DMS53 treated with DMSO at 0.1 percent for 48 hours (cell line): Measurements from ENCODE around the gene AOPEP.

Experiments used
- DNase-seq: peaks from one replicate; lab custom pipeline; 2025; ENCODE audit not compliant: unreplicated experiment; lab: John Stamatoyannopoulos, UW

Gene AOPEP

DNA sequence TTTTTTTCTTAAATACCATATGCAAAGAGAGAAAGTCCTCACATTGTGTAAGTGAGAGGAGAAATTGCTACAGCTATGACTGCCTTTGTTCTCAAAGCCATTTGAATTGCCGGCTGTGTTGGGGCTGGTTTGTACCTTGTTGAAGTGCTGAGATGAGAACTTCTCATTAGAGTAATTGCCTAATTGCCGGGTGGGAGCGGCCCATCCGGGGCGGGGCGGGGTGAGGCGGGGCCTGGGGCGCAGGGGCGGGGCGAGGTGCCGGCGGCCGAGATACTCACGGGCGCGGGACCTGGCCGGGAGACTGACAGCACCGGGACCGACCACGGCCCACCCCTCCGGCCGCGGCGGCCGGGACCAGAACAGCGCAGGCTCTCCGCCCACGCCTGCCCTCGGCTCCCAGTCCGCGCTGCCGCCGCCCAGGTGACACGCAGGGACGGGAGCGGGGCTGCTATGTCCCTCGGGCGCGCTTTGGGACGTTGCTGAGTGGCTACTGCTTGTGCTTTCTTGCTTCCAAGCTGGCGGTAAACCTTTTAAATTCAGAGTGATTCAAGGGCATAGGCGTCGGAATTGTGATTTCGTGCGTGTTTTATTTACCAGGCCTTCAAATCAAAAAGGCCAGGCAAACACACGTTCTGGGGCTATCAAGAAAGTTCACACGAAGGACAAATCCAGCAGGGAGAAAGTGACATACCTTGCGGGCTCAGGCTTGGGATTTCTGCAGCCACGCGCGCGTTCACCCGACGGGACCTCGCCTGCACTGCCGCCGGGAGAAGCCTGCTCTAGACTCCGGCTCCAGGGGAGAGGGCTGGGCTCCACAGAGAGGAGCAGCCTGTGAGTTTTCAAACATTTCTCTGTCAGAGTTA is 322.0 kb downstream of the AOPEP start:
- peak; percentile 36 for DNase-seq

DNA sequence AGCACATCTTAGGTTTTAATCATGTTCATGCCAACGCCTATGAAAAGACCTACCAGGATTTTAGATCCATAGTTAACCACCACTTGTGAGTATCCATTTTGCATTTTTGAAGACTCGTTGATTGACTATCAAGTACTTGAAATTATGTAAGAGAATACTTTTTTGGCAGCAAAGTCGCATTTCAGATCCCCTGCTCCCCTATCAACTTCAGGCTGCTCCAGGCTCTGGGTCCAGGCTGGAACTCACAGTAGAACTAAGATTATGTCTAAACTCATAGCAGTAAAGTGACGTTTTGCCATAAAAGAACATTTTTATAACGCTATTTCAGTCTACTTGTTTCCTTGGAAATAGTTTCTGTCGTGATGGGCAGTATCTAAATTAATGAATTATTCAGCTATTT is 323.3 kb downstream of the AOPEP start:
- no peak for DNase-seq

DNA sequence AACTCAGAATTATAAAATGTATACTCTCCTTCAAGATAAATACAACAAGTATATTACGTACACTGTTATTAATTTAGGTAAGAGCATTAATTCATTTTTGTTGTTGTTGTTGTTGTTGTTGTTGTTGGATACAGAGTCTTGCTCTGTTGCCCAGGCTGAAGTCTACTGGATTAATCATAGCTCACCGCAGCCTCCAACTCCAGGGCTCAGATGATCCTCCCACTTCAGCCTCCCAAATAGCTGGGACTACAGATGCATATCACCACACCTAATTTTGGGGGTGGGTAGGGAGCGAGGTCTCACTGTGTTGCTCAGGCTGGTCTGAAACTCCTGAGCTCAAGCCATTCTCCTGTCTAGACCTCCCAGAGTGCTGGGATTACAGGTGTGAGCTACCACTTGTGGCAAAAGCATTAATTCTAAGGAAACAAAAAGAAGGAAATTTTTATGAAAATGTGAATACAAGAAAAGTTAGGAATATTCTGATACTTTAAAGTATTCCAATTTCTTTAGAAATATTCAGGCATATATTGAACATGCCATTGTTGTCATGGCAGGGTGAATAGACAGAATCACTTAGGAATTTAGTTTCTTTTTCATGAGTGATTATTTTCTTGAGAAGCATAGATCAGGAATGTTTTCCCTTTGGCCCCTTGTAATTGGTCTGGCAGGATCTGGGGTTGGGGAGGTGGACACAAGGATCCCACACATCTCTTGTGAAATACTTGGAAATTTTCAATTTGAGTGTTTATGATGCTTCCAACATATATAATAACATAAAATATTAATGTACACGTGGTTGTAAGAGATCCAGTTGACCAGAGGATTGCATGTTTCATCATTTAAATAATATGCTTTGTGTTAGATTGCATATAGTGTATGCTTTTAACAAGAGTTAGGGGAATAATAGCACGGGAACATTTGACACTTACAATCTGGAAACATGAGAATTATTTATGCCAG is 327.4 kb downstream of the AOPEP start:
- DNase-seq, result no peak

DNA sequence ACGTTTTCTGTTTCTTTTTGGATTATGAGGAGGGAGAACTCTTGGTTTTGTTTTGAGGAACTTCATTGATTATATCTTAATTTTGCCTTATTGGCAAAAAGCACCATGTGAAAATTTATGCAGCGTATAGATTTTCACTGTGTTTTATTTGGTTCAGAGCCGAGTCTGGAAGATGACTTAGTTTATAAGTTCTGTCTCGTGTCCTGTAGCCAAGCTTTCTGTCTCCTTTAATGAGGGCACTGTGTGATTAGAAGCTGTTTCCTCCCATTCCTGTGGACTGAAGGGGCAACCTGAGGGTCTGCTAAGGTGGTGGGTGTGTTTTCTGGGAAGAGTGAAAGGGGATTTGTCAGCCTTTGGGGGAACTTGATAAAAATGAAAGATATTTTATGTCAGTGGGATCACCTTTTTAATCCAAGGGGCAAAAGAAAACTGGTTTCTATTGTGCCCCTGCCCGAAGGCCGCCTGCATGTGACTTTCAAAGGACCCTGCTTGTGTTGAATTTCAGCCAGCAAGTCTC is 328.9 kb downstream of the AOPEP start:
- DNase-seq, result no peak

DNA sequence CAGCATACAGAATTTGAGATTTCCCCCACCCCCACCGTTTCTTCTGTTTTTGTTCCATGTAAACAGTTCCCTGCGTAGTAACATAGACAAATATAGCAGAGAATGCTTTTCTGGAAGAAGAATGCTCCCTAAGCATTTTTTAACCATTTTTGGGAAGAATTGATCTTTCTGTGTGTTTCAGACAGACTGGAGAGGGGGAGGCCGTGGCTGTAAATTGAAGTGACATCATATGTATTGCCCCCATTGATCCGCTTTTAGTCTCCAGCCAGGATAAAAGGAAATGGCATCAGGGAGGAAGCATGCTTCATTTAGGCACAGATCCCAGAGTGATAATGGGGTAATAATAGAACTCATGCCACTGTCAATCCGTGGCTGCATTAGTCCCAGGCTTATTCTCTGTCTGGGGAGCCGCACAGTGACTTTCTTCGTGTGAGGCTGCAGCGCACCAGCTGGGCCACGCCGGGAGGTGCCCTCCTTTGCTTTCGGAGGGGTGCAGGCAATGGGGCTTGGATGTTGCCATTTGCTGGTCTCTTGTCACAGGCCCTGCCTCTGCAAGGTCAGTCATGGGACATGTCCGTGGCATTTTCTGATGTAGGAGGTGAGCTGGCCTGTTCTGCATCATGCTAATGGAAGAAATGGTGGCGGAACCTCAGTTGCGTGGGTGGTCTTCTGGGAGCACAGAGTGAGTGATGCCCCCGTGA is 329.5 kb downstream of the AOPEP start:
- peak; percentile 24 for DNase-seq

DNA sequence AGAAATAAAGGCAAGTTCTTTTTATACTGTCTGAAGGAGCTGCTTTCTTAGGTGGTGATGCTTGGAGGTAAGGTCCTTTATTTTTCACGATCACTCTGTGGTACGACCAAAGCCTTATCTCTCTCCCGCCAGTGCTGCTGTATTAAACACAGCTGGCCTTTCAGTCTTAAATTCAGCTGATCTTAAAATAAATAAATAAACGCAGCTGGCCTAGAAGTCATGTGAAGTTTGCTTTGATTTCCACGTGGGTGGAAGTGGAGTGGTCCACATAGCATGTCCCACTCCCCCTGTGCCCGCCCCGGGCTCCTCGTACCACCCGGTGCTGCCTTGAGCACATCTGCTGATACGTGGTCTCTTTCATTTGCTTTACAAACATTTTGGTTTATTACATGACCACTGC is 330.6 kb downstream of the AOPEP start:
- no peak for DNase-seq

DNA sequence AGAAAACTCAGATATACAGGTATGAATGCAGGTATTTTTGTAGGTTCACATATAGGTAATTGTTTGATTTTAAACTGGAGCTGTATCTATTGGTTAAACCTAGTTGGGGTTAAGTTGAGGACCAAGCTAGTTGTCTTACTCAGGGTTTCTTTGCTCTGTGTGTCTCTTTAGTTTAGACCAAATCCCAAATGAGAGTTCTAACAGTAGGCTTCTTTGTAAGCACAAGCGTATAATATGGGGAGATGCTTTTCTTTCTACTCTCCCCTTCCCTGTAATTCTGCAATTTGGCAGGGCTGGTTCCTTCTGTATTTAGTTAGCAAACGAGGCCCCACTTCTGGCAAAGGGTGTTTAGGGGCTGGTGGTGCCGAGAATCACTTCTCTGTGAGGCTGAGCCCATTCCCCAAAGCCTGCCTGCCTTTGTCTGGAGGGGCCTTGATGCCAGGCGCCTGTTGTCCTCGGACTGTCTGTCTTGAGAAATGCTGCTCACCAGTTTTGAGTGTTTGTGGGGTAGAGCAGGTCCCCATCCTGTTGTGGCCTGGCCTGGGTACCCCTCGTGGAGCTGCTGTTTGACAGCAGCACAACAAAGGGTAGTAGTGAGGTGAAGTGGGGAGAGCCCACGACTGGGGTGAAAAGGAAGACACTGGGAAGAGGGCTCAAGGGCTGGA is 331.8 kb downstream of the AOPEP start:
- no peak for DNase-seq

DNA sequence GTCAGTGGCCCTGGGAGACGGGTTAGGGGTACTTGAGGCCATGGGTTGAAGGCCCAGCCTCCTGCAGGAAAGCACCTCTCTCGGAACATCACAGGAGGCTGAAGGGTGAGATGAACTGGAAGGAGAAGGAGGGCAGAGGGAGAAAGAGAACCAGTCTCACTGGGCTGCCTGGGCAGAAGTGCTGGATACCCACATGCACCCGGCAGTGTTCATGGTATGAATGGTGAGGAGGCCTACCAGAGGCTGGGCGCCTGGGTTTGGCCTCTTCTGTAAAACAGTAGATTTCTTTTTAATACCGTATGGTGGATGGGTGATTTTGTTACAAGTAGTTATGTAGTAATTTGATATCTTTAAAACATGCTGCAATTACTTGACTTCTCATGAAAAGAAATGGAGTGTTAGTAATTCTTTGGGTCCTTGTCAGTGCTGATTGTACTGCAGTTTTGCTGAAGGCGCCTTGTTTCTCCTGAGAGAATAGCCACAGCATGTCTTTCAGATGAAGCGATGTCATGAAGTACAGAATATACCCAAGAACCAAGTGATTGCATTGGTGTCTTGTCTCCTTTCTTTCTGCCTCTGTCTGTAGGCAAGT is 332.4 kb downstream of the AOPEP start:
- no peak for DNase-seq

DNA sequence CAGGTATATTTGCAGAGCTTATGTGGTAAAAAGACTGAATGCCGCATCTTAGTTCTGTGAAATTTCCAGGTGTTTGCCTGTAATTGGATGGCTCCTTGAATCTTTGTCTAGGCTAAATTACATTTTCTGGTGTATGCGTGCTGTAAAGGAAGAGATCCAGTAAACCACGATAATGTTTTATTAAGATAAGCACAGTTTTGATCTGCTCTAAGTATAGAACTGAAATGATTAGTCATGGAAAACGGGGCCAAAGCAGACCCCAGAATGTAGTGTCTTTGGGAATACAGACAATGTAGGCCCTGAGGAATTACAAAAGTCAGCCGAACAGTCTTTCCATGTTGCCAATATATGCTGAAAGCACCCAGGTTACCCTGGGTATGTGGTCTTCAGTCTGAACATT is 333.7 kb downstream of the AOPEP start:
- no peak for DNase-seq

DNA sequence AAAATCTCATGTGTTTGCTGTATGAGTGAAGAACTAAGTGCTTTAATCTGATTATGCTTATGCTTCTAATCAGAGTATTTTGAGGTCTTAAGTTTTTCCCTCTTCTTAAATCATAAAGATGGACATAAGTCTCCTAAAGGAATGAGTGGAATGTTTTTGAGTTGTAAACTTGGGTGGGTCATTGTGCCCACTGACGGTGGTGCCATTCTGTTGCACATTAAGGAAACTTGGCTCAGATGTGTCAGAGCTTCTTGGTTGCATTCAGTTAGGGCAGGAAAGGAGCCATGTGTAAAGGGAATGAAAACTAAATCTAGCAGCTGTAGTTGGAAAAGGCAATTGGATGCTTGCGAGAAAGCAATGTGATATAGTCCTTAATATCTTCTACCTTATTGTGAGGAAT is 334.4 kb downstream of the AOPEP start:
- DNase-seq, result no peak

DNA sequence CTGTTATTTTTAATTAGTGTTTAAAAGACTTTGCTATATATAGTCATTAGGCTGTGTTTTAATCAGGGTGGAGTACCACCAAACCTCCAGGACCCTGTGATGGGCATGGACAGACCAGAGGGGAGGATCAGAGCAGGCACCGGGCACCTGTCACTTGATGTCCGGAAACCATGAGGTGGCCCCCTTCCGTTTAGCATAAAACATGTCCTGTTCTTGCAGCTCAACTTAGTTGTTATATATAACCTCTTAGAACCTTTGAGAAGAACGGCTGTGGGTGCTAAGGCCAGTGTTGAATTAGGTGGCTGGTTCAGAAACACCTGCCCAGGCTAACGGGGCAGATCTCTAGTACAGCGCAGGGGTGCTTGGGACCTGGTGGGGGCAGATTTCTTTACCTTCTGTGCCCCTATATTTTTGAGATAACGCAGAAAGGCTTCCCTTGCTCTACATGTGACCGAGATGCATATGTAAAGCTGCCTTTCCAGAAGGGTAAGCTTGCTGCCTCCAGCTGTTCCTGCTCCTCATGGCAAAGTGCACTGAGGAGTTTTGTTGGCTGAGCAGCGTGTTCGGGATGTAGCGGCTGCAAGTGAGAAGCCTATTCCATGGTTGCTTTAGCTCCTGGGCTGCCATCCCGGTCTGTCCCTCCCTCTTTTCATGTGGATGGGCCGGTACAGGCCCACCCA is 335.6 kb downstream of the AOPEP start:
- DNase-seq, result no peak

DNA sequence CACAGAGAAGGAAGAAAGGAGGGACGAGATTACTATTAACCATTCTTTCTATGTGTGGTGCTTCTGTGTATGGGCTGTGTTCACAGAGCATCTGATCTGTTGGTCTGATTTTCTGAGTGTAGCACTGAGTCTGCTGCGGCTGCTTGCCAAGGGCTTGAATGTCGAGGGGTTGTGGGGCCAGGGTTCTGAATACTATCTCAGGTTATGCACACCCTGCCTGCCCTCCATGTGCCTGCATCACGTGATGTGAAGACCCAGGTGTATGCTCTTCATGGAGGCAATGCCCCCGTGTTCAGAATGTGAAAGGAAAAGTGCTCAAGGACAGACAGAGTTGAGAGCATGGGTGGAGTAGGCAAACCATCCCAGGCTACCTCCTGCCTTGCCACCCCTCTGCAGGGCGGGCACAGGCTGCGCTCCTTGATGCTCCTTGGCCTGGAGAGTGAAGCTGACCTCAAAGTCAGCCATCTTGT is 336.1 kb downstream of the AOPEP start:
- no peak for DNase-seq

DNA sequence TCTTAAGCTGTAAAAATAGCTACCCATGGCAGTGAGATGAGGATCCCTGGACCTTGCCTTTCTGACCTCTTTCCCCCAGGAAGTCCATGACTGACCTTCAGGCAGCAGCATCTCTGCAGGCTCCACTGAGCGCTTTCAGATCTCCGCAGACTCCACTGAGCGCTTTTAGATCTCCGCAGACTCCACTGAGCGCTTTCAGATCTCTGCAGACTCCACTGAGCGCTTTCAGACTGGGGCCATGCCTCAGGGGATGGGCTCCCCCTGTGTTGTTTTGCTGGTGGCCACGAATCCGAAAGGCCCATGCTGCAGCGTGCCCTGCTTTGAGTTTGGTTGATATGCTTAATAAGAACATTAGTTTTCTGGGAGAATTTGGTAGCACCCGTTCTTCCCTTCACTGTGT is 336.8 kb downstream of the AOPEP start:
- no peak for DNase-seq

DNA sequence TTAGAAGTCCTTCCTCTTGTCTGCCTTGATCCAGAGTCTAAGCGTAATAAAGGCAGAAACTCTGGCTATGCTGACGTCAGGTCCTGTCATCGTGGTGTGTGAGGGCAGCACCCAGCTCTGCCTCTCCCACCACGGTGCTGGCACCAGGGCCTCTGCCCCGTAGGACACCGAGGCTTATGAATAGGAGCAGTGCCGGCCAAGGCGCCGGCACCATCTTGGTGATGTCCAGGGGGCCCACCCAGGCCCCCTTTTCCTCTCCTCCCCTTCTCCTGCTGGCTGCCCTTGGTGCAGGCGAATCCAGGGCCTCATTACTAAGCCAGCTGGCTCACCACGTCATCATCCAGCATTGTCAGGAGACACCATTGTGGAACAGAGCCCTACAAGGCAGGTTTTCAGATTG is 338.7 kb downstream of the AOPEP start:
- DNase-seq, result no peak

DNA sequence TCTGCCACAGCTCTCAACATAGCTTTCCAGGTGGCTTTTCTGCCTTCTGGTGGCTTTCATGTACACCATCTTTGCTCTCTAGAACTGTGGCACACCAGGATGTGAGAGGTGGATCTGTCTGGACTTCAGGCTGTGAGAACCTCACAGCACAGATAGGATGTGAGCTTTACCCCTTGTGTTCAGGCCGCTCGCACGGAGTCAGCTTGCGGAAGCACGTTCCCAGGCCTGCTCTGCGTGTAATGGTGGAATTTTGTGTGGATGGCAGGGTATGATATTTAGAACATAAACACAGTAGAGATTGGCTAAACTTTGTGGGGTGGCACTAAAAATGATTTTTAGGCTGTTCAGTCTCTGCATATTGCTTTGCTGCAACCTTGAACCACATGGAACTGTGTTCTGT is 340.6 kb downstream of the AOPEP start:
- no peak for DNase-seq

DNA sequence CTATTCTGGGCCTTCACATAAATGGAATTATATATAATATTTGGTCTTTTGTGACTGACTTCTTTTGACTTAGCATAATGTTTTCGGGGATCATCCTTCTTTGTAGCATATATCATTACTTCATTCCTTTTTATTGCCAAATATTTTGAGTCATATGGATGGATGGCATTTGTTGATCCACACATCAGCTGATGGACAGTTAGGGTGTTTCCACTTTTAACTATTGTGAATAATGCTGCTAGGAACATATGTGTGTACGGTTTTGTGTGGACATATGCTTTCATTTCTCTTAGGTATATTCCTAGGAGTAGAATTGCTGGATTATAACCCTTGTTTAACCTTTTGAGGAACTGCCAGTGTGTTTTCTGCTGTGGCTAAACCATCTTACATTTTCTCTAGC is 341.4 kb downstream of the AOPEP start:
- no peak for DNase-seq

DNA sequence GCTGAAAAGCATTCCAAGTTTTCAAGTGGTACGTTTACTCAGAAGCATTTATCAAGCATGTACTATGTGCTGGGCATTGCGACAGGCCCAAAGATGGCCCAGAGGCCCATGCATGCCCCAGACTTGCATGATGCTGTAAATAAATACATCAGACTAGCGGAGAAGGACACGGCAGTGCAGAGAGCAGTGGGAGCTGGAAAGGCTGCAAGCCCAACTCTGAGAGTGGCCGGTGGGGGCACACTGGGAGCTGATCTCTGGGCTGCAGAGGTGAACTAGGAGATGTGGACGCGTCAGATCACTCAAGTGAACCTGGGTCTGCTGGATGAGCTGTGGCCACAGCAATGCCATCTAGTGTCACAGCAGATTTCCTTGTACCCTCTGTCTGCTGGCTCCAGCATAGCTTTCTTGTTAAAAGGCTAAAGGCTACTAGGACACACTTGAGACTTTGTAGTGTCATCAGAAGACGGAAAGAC is 344.1 kb downstream of the AOPEP start:
- DNase-seq, result no peak

DNA sequence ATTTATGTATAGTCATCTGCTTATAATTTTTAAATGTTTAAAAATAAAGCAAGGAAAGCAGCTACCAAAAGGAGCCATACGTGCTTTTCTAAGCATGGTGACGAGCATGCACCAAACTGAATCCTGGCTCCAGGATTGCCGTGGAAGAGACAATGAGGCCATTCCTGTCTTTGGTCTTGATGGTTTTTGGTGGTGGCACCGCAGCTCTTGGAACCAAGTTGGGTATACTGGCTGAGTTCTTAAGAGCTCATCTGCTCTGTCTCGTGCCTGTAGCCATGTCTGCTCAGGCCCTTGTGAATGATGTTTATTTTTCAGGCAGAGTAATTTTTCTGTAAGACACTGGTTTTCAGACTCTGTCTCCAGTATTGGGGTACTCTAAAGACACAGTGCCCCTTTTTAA is 345.0 kb downstream of the AOPEP start:
- no peak for DNase-seq

DNA sequence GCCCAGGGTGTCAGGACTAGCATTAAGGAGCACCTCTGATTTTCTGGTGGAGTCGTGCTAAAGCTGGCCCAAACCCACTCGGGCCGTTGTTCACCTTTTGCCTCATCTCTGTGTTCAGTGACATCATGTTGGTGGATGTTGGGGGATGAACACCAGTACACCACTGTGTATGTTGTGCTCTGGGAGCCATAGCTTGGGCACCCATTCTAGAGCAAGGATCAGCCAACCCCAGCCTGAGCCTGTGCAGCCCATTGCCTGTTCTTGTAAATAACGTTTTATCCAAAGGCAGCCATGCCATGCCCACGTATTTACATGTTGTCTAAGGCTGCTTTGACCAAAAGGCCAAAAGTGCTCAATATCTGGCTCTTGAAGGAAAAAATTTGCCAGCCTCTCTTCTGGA is 345.4 kb downstream of the AOPEP start:
- no peak for DNase-seq
